NB4 (cell line): ENCODE results near the gene STXBP4.

Source experiments
- DNase-seq: peaks from one replicate; pipeline ENCODE4 v3.0.0; 2010; ENCODE audit warnings: low read depth
- H3K4me3 ChIP-seq: one replicate; pipeline ENCODE4 v1.5.1; 2011; ENCODE audit warnings: mild to moderate bottlenecking, low read depth, low read length, moderate library complexity
- CTCF ChIP-seq: IDR thresholded peaks from one replicate; pipeline ENCODE4 v1.5.1; 2012; ENCODE audit warnings: low read depth, low read length
- MAX ChIP-seq: IDR thresholded peaks from 2 replicates; pipeline ENCODE4 v1.6.1; 2011; ENCODE audit warnings: low read depth, low read length
- MYC ChIP-seq: IDR thresholded peaks from 2 replicates; pipeline ENCODE4 v1.6.1; 2011; ENCODE audit warnings: low read depth, low read length
- POLR2A ChIP-seq: IDR thresholded peaks from 2 replicates; pipeline ENCODE4 v1.6.1; 2011; ENCODE audit warnings: mild to moderate bottlenecking; ENCODE audit not compliant: insufficient read length; ENCODE audit errors: extremely low read depth

Gene STXBP4

GRCh38 chr17:54945671-54946070, 22.9 kb upstream of the STXBP4 start:
- TF ChIP-seq CTCF (no peak), MAX (no peak), MYC (no peak), POLR2A (no peak)
- H3K4me3 ChIP-seq: no peak overlapping the region
- no peak for DNase-seq

GRCh38 chr17:54947396-54947795, 21.2 kb upstream of the STXBP4 start:
- DNase-seq: peak; percentile 46
- TF ChIP-seq MYC (no peak), CTCF (no peak)
- H3K4me3 ChIP-seq: no peak overlapping the region

GRCh38 chr17:54948380-54948779, 20.2 kb upstream of the STXBP4 start:
- peak; percentile 71 for DNase-seq
- TF ChIP-seq MYC (no peak), POLR2A (no peak)
- no peak overlapping the region for H3K4me3 ChIP-seq

- DNase-seq: no peak
- TF ChIP-seq MYC: no peak
- TF ChIP-seq MAX: no peak
- no peak for TF ChIP-seq POLR2A
- TF ChIP-seq CTCF: no peak
- no peak overlapping the region for H3K4me3 ChIP-seq
Observed at GRCh38 chr17:54950116-54950515, 18.4 kb upstream of the STXBP4 start.

GRCh38 chr17:54951286-54951685, 17.3 kb upstream of the STXBP4 start:
- TF ChIP-seq CTCF (no peak), POLR2A (no peak)
- H3K4me3 ChIP-seq: no peak overlapping the region
- DNase-seq: no peak

- TF ChIP-seq CTCF (no peak), MAX (no peak), POLR2A (no peak), MYC (no peak)
- H3K4me3 ChIP-seq: no peak overlapping the region
- DNase-seq: no peak
Observed at GRCh38 chr17:54956791-54957190, 11.8 kb upstream of the STXBP4 start.
